ENCODE results near the gene STRA8. TPM values are rescaled to one million over a fixed set of nuclear protein-coding genes. Genes with fewer than 3 reads are reported as not detected.
A peak's percentile ranks its signal among the peaks of the same experiment; 100 is the strongest.

The STRA8 gene
- polyA plus RNA-seq, 3 donors: not detected

DNA sequence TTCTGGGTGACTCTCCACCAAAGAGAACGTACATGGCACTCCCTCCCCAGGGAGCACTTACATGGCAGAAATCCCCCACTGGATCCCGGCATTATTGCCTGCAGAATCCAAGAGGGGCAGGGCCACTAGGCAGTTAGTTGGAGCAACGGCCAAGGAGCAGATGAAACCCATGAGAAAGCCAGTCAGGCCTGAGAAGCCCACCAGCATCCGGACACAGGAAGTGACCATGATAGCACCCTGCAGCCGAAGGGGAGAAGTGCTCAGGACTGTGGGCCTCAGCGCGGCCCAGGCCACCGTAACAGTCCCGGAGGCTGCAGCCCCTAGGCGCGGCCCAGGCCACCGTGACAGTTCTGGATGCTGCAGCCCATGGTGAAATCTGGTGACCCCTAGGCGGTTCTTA is 43.5 kb downstream of the STRA8 start:
- no peaks in the 10 kb centered on the region for H3K79me2 ChIP-seq (ENCODE audit: insufficient read depth, low read length)
- no peaks in the 10 kb centered on the region for H3K4me1 ChIP-seq (ENCODE audit: control insufficient read depth in 1 of 2, insufficient read depth in 2 of 2, low read length in 2 of 2)
- no peak overlapping the region for H3K27ac Mint-ChIP-seq
- peaks cover 0 to 2% (median 0%) of the 10 kb centered on the region in 7 donors for H3K9me3 Mint-ChIP-seq
- no peak overlapping the region for H3K4me3 ChIP-seq (replicated peaks in 1 of 3; ENCODE audit: low read depth in 2 of 3, low read length in 3 of 3)
- no peaks in the 10 kb centered on the region for H3K36me3 ChIP-seq (replicated peaks in 1 of 2; ENCODE audit: control insufficient read depth in 1 of 2, insufficient read depth in 2 of 2, low read length in 2 of 2)
- no peak for DNase-seq
- intact Hi-C loops (cut with micrococcal nuclease): no loop called here
- H3K9ac ChIP-seq (ENCODE audit: insufficient read depth, low read length, poor library complexity, severe bottlenecking): no peak overlapping the region
- peaks cover 2 to 6% (median 2%) of the 10 kb centered on the region in 3 donors for H3K27me3 Mint-ChIP-seq (ENCODE audit: low read depth in 3 of 3)
- peaks cover 5% of the 10 kb centered on the region for H3K4me1 Mint-ChIP-seq
- H3K36me3 Mint-ChIP-seq: no peaks in the 10 kb centered on the region
- H3K9me3 ChIP-seq (replicated peaks in 1 of 2; ENCODE audit: control insufficient read depth in 1 of 2, insufficient read depth in 1 of 2, low read length in 2 of 2): no peaks in the 10 kb centered on the region
- H2AFZ ChIP-seq (ENCODE audit: insufficient read depth, low read depth, low read length, poor library complexity, severe bottlenecking): no peak overlapping the region
- WGBS (ENCODE audit: insufficient coverage): 95% methylated on average over 11 of the region's 13 CpGs
- H4K20me1 ChIP-seq (ENCODE audit: insufficient read depth, low read length): no peaks in the 10 kb centered on the region
- H3K27ac ChIP-seq (ENCODE audit: low read depth in 1 of 2, low read length in 2 of 2): no peak overlapping the region
- no peak overlapping the region for H3K4me3 Mint-ChIP-seq
- no peak overlapping the region for H3K4me2 ChIP-seq (replicated peaks; ENCODE audit: extremely low read depth, low read length, poor library complexity, severe bottlenecking)
- TF ChIP-seq, protein P1, sequence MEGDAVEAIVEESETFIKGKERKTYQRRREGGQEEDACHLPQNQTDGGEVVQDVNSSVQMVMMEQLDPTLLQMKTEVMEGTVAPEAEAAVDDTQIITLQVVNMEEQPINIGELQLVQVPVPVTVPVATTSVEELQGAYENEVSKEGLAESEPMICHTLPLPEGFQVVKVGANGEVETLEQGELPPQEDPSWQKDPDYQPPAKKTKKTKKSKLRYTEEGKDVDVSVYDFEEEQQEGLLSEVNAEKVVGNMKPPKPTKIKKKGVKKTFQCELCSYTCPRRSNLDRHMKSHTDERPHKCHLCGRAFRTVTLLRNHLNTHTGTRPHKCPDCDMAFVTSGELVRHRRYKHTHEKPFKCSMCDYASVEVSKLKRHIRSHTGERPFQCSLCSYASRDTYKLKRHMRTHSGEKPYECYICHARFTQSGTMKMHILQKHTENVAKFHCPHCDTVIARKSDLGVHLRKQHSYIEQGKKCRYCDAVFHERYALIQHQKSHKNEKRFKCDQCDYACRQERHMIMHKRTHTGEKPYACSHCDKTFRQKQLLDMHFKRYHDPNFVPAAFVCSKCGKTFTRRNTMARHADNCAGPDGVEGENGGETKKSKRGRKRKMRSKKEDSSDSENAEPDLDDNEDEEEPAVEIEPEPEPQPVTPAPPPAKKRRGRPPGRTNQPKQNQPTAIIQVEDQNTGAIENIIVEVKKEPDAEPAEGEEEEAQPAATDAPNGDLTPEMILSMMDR (IDR thresholded peaks at IDR 0.05): no peak
- H3K27me3 ChIP-seq (ENCODE audit: control insufficient read depth in 2 of 2, insufficient read depth in 2 of 2, low read length in 2 of 2): peaks cover 2 to 3% of the 10 kb centered on the region in 2 donors

DNA sequence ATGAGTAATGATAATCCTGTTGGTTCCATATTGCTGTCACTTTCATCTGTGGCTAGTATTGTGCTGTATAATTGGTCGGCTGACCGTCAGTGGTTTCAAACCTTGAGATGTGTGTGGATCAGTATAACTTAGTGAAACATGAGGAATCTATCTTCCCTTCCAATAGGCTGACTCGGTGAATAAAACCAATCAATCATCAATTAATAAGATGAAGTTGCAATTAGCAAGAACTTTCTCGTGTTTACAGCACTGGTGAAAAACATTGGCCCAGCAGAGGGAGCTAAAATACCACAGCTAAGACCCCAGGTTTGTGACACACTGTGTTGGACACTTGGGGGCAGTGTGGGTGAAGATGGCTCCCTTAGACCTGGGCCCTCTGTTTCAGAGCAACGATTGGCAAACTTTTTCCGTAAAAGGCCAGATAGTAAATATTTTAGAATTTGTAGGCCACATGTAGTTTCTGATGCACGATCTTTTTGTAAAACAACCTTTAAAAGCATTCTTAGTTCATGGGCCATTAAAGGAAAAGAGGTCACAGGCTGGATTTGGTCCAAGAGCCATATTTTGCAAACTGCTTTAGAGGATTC is 47.8 kb downstream of the STRA8 start:
- Histone ChIP-seq H3K27me3 (ENCODE audit: control insufficient read depth in 2 of 2, insufficient read depth in 2 of 2, low read length in 2 of 2) (peaks cover 2 to 3% of the 10 kb centered on the region in 2 donors), H3K4me1 (ENCODE audit: control insufficient read depth in 1 of 2, insufficient read depth in 2 of 2, low read length in 2 of 2) (no peaks in the 10 kb centered on the region), H4K20me1 (ENCODE audit: insufficient read depth, low read length) (no peaks in the 10 kb centered on the region), H3K36me3 (replicated peaks in 1 of 2; ENCODE audit: control insufficient read depth in 1 of 2, insufficient read depth in 2 of 2, low read length in 2 of 2) (no peaks in the 10 kb centered on the region), H3K4me3 (replicated peaks in 1 of 3; ENCODE audit: low read depth in 2 of 3, low read length in 3 of 3) (no peak overlapping the region), H2AFZ (ENCODE audit: insufficient read depth, low read depth, low read length, poor library complexity, severe bottlenecking) (no peak overlapping the region), H3K4me2 (replicated peaks; ENCODE audit: extremely low read depth, low read length, poor library complexity, severe bottlenecking) (peak overlapping the region; percentile 11), H3K79me2 (ENCODE audit: insufficient read depth, low read length) (no peaks in the 10 kb centered on the region), H3K9me3 (replicated peaks in 1 of 2; ENCODE audit: control insufficient read depth in 1 of 2, insufficient read depth in 1 of 2, low read length in 2 of 2) (no peaks in the 10 kb centered on the region), H3K27ac (ENCODE audit: low read depth in 1 of 2, low read length in 2 of 2) (no peak overlapping the region), H3K9ac (ENCODE audit: insufficient read depth, low read length, poor library complexity, severe bottlenecking) (no peak overlapping the region)
- intact Hi-C loops (cut with micrococcal nuclease): loop anchor here (5.0 to 10.0 kb wide), 2 partner anchors 363 to 366 kb away; no protein-coding TSS in a partner anchor
- H3K4me1 Mint-ChIP-seq: peaks cover 5% of the 10 kb centered on the region
- peak; percentile 48 to 64 (median 62) for DNase-seq
- TF ChIP-seq, protein P1 (IDR thresholded peaks at IDR 0.05): peak; percentile 91
- H3K36me3 Mint-ChIP-seq: no peaks in the 10 kb centered on the region
- peak overlapping the region in 1 of 2 donors; percentile 36 for H3K4me3 Mint-ChIP-seq
- peaks cover 0 to 1% (median 0%) of the 10 kb centered on the region in 7 donors for H3K9me3 Mint-ChIP-seq
- H3K27me3 Mint-ChIP-seq (ENCODE audit: low read depth in 3 of 3): peaks cover 1 to 6% (median 4%) of the 10 kb centered on the region in 3 donors
- no peak overlapping the region for H3K27ac Mint-ChIP-seq
- 0% methylated on average over 2 of the region's 7 CpGs for WGBS (ENCODE audit: insufficient coverage)

Measured in CD14-positive monocyte (primary cell).